PFSK-1 (cell line): Measurements from ENCODE around the gene C11orf21.

Source experiments
- FOXP2 ChIP-seq: optimal IDR thresholded peaks from 2 replicates; pipeline ENCODE3; 2011; ENCODE audit warnings: borderline replicate concordance, control low read depth, inconsistent platforms; ENCODE audit not compliant: insufficient read depth; ENCODE audit errors: extremely low read length, extremely low read depth
- POLR2AphosphoS5 ChIP-seq: IDR thresholded peaks from 2 replicates; pipeline ENCODE4 v1.6.1; 2012; ENCODE audit warnings: low read depth, mild to moderate bottlenecking, control low read depth, low read length, moderate library complexity
- SIN3A ChIP-seq: IDR thresholded peaks from 2 replicates; pipeline ENCODE4 v1.6.1; 2012; ENCODE audit warnings: mild to moderate bottlenecking, low read length, moderate library complexity, borderline replicate concordance; ENCODE audit not compliant: insufficient read depth
- TAF1 ChIP-seq: IDR thresholded peaks from 2 replicates; pipeline ENCODE4 v1.6.1; 2012; ENCODE audit warnings: low read length, control low read depth, borderline replicate concordance; ENCODE audit not compliant: insufficient read depth
- TF ChIP-seq, protein P1 (sequence below), 2 experiments: IDR thresholded peaks; 2 replicates each; pipeline versions ENCODE4 v1.6.1 to v1.8.0; 2011 to 2012; ENCODE audit warnings: low read depth in 2 of 2, low read length in 2 of 2, control low read depth in 1 of 2, inconsistent platforms in 1 of 2, mild to moderate bottlenecking in 1 of 2, moderate library complexity in 1 of 2; ENCODE audit not compliant: insufficient read depth in 1 of 2

The C11orf21 gene

DNA sequence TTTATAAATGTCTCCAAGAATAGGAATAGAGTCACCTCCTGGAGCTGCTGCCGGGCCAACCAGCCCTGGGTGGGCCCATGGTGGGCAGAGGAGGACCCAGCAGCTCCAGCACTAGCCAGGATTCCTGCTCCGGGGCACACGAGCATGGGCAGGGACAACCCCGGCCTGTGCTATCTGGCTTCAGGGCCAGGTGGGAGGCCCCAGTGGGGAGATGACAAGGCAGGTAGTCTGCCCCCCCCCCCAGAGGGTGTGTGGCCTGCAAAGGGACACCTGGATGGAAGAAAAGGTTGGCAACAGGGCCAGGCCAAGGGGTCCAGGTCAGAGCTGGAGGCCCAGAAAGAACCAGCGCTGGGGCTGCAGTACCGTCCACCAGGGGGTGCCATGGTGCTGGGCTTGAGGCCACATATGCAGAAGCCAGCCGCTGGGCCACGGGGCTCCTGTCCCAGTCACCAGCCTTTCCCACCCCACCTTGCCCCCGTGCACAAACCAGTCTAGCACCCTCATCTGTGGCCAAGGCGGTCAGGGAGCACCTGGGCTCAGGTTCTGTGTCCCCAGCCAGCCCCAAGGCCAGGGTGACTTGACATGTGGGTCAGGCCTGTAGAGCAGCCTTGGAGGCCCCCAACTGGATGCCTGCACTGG is 3.5 kb upstream of the C11orf21 start:
- TF ChIP-seq POLR2AphosphoS5 (no peak), TAF1 (no peak), FOXP2 (peak; percentile 65), SIN3A (no peak)
- TF ChIP-seq, protein P1, sequence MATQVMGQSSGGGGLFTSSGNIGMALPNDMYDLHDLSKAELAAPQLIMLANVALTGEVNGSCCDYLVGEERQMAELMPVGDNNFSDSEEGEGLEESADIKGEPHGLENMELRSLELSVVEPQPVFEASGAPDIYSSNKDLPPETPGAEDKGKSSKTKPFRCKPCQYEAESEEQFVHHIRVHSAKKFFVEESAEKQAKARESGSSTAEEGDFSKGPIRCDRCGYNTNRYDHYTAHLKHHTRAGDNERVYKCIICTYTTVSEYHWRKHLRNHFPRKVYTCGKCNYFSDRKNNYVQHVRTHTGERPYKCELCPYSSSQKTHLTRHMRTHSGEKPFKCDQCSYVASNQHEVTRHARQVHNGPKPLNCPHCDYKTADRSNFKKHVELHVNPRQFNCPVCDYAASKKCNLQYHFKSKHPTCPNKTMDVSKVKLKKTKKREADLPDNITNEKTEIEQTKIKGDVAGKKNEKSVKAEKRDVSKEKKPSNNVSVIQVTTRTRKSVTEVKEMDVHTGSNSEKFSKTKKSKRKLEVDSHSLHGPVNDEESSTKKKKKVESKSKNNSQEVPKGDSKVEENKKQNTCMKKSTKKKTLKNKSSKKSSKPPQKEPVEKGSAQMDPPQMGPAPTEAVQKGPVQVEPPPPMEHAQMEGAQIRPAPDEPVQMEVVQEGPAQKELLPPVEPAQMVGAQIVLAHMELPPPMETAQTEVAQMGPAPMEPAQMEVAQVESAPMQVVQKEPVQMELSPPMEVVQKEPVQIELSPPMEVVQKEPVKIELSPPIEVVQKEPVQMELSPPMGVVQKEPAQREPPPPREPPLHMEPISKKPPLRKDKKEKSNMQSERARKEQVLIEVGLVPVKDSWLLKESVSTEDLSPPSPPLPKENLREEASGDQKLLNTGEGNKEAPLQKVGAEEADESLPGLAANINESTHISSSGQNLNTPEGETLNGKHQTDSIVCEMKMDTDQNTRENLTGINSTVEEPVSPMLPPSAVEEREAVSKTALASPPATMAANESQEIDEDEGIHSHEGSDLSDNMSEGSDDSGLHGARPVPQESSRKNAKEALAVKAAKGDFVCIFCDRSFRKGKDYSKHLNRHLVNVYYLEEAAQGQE (IDR thresholded peaks at IDR 0.05; ENCODE audit: insufficient read depth in 1 of 2, low read depth in 2 of 2, low read length in 2 of 2), result no peak

- TF ChIP-seq FOXP2 (no peak), POLR2AphosphoS5 (no peak), TAF1 (no peak), SIN3A (no peak)
- TF ChIP-seq, protein P1 (IDR thresholded peaks at IDR 0.05; ENCODE audit: insufficient read depth in 1 of 2, low read depth in 2 of 2, low read length in 2 of 2), result no peak
Observed at GRCh38 chr11:2304506-2305139, 2.9 kb upstream of the C11orf21 start.

DNA sequence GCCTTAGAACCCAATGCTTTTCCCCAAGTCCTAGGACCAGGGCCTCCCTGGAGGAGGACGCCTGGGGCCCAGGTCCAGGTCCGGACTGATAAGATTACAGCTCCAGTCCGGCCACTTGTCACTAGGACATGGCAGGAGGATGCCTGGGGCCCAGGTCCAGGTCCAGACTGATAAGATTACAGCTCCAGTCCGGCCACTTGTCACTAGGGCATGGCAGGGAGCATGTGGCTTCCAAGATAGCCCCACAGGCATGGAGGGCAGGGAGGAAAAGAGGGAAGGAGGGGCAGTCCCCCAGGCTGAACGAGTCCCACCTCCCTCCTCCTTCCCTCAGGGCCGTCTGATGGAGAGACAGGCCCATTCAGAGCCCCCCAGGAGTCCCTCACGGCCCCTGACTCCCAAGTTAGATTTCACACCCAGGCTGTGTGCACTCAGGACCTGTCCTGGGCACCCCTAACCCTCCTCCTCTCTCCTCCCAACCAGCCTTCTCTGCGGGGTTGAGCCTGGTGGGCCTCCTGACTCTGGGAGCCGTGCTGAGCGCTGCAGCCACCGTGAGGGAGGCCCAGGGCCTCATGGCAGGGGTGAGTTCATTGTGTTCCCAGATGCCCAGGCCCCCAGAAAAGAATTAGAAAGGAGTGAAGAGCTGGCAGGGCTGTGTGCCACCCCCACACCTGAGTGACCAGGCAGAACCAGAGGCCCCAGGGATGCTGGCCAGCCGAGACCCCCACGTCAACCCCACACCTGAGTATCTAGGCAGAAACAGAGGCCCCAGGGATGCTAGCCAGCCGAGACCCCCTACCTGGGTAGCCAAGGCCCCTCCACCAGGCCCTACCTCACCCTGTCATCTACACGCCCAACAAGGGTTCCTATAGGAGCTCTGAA is 2.1 kb upstream of the C11orf21 start:
- TF ChIP-seq FOXP2 (no peak), TAF1 (no peak), SIN3A (no peak), POLR2AphosphoS5 (no peak)
- TF ChIP-seq, protein P1 (IDR thresholded peaks at IDR 0.05; ENCODE audit: insufficient read depth in 1 of 2, low read depth in 2 of 2, low read length in 2 of 2), result no peak

DNA sequence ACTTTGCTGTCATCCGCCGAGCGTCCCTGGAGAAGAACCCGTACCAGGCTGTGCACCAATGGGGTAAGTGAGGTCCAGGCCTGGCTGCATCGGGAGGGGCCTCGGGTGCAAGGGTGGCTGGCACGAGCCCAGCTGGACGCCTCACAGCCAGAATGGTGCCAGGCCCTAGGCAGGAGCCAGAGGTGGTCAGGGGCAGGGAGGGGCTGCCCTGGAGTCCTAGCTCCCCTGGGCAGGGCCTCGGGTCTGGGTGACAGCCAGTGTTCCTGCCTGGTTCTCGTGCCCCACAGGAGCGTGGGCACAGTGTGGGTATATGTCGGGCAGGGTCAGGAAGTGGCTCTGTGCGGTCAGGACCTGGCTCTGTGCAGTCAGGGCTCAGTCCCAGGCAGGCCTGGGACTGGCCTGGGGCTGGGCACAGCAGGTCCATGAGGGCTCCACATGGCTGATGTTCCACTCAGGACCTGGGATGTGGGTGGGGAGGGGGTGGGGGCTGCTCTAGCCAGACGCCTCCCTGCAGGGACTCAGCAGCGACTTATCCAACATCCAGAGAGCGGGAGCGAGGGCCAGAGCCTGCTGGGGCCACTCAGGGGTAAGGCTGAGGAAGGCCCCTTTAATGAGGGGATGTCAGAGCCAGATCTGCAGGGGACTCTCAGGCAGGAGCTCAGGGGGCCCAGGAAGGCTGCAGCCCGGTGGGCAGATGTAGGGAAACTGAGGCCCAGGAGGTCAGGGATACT is 1.3 kb upstream of the C11orf21 start:
- TF ChIP-seq, protein P1 (IDR thresholded peaks at IDR 0.05; ENCODE audit: insufficient read depth in 1 of 2, low read depth in 2 of 2, low read length in 2 of 2), result no peak
- TF ChIP-seq POLR2AphosphoS5 (no peak), FOXP2 (no peak), SIN3A (no peak), TAF1 (no peak)
